Esophagus muscularis mucosa (tissue), 4 donors: ENCODE measurements around the gene KATNAL1.

Experiments
- CTCF ChIP-seq, 3 experiments: fragments of 200-600 bp in 2 of 3; fragments of 450-650 bp in 1 of 3; sonication (generic) in 2 of 3; IDR thresholded peaks; one replicate each; pipeline ENCODE4 v1.5.1; 2017 to 2019; ENCODE audit warnings: antibody characterized with exemption in 3 of 3, mild to moderate bottlenecking in 2 of 3, moderate library complexity in 1 of 3
- EP300 ChIP-seq: sonication (generic); formaldehyde crosslinking; IDR thresholded peaks from one replicate; pipeline ENCODE4 v1.6.1; 2017; ENCODE audit warnings: antibody characterized with exemption
- POLR2A ChIP-seq: fragments of 450-650 bp; IDR thresholded peaks from one replicate; pipeline ENCODE4 v1.6.1; 2017; ENCODE audit warnings: antibody characterized with exemption, moderate library complexity, mild to moderate bottlenecking, low read depth
- POLR2AphosphoS5 ChIP-seq, 2 donors: sonication (generic); formaldehyde crosslinking; IDR thresholded peaks; one replicate each; pipeline ENCODE4 v1.6.1; 2017; ENCODE audit warnings: antibody characterized with exemption in 2 of 2

GRCh38 chr13:30319130-30319529 is 11.8 kb upstream of the KATNAL1 start:
- TF ChIP-seq CTCF (IDR thresholded peaks at IDR 0.05), result no peak
- no peak for TF ChIP-seq POLR2AphosphoS5 (IDR thresholded peaks at IDR 0.05)
- TF ChIP-seq POLR2A, result no peak
- TF ChIP-seq EP300, result no peak
